DMS79 treated with DMSO at 0.1 percent for 48 hours (cell line): ENCODE data around the gene TAF6L.
A peak's percentile ranks its signal among the peaks of the same experiment; 100 is the strongest.
"Not testable (repeated sequence)": the region's sequence is repeated elsewhere in the genome, so short reads cannot be mapped to it uniquely, and the experiment has no call there.

Experiments
- DNase-seq: peaks from one replicate; lab custom pipeline; 2025; lab: John Stamatoyannopoulos, UW

The TAF6L gene

GRCh38 chr11:62805076-62805892 lies 34.1 kb downstream of the TAF6L start, which contains the start of gene NXF1:
Gene NXF1 (minus strand): TSS chr11:62805440. CDS start chr11:62805356, 84 bp downstream.
- peak; percentile 93 for DNase-seq

GRCh38 chr11:62805961-62806441 lies 34.8 kb downstream of the TAF6L start:
- no peak for DNase-seq

- no peak for DNase-seq
Measured at GRCh38 chr11:62806611-62807121, 35.5 kb downstream of the TAF6L start.

- no peak for DNase-seq
Measured at GRCh38 chr11:62810748-62811147, 39.6 kb downstream of the TAF6L start.

- DNase-seq: no peak
Measured at GRCh38 chr11:62811659-62812058, 40.5 kb downstream of the TAF6L start.

- no peak for DNase-seq
Measured at GRCh38 chr11:62816557-62816956, 45.4 kb downstream of the TAF6L start.

GRCh38 chr11:62817129-62817528 lies 45.9 kb downstream of the TAF6L start:
- DNase-seq: no peak

GRCh38 chr11:62823677-62824076 lies 52.5 kb downstream of the TAF6L start:
- no peak for DNase-seq

GRCh38 chr11:62828130-62828529 lies 56.9 kb downstream of the TAF6L start:
- not testable (repeated sequence) for DNase-seq

GRCh38 chr11:62830904-62831519 lies 59.8 kb downstream of the TAF6L start:
- DNase-seq: no peak

GRCh38 chr11:62831520-62832335 lies 60.5 kb downstream of the TAF6L start, which contains the start of gene STX5:
Gene STX5 (minus strand): TSS chr11:62832051. CDS start chr11:62831243, 808 bp downstream.
- peak; percentile 98 for DNase-seq

GRCh38 chr11:62832336-62833234 lies 61.4 kb downstream of the TAF6L start, which contains the start of gene TEX54:
Gene TEX54 (minus strand): TSS chr11:62832841.
- no peak for DNase-seq

GRCh38 chr11:62835336-62835735 lies 64.1 kb downstream of the TAF6L start:
- DNase-seq: no peak
